Colon (tissue), 2 donors: ENCODE data around the gene GULP1.
"Not testable (repeated sequence)": the region's sequence is repeated elsewhere in the genome, so short reads cannot be mapped to it uniquely, and the experiment has no call there.

Experiments used
- FAIRE-seq: peaks from 2 replicates; lab custom pipeline; 2012; peaks lifted over from hg19 to GRCh38; lab: Jason Lieb, UNC
- donor health status: control.
- donor health status: control.

GULP1 gene

GRCh38 chr2:188551671-188552070 lies 260.0 kb downstream of the GULP1 start:
- FAIRE-seq, result no peak

GRCh38 chr2:188557081-188557480 lies 265.4 kb downstream of the GULP1 start:
- FAIRE-seq, result no peak

- not testable (repeated sequence) for FAIRE-seq
Measured at GRCh38 chr2:188559455-188559854, 267.8 kb downstream of the GULP1 start.

- FAIRE-seq, result no peak
Measured at GRCh38 chr2:188561473-188561979, 269.9 kb downstream of the GULP1 start.

- no peak for FAIRE-seq
Measured at GRCh38 chr2:188569431-188570165, 277.9 kb downstream of the GULP1 start.

- FAIRE-seq, result no peak
Measured at GRCh38 chr2:188570370-188570769, 278.7 kb downstream of the GULP1 start.

GRCh38 chr2:188571543-188572303 lies 280.0 kb downstream of the GULP1 start:
- no peak for FAIRE-seq

GRCh38 chr2:188572592-188572991 lies 280.9 kb downstream of the GULP1 start:
- no peak for FAIRE-seq

GRCh38 chr2:188573453-188573852 lies 281.8 kb downstream of the GULP1 start:
- FAIRE-seq, result no peak

GRCh38 chr2:188576006-188576405 lies 284.3 kb downstream of the GULP1 start:
- no peak for FAIRE-seq

- no peak for FAIRE-seq
Measured at GRCh38 chr2:188576651-188577050, 285.0 kb downstream of the GULP1 start.

- FAIRE-seq, result no peak
Measured at GRCh38 chr2:188577231-188577630, 285.6 kb downstream of the GULP1 start.

GRCh38 chr2:188580738-188581137 lies 289.1 kb downstream of the GULP1 start:
- FAIRE-seq, result no peak

GRCh38 chr2:188582211-188582610 lies 290.5 kb downstream of the GULP1 start:
- FAIRE-seq, result no peak

- FAIRE-seq, result no peak
Measured at GRCh38 chr2:188588235-188588634, 296.6 kb downstream of the GULP1 start.

- no peak for FAIRE-seq
Measured at GRCh38 chr2:188596054-188596453, 304.4 kb downstream of the GULP1 start.

- FAIRE-seq, result no peak
Measured at GRCh38 chr2:188598551-188598950, 306.9 kb downstream of the GULP1 start.

- FAIRE-seq, result no peak
Measured at GRCh38 chr2:188599140-188599539, 307.5 kb downstream of the GULP1 start.

GRCh38 chr2:188600536-188601210 lies 309.0 kb downstream of the GULP1 start:
- FAIRE-seq, result no peak

- FAIRE-seq, result no peak
Measured at GRCh38 chr2:188601391-188601790, 309.7 kb downstream of the GULP1 start.

- FAIRE-seq, result no peak
Measured at GRCh38 chr2:188601927-188602326, 310.3 kb downstream of the GULP1 start.

- no peak for FAIRE-seq
Measured at GRCh38 chr2:188604579-188604978, 312.9 kb downstream of the GULP1 start.
